ENCODE data around the gene VPS4A.

Gene VPS4A

DNA sequence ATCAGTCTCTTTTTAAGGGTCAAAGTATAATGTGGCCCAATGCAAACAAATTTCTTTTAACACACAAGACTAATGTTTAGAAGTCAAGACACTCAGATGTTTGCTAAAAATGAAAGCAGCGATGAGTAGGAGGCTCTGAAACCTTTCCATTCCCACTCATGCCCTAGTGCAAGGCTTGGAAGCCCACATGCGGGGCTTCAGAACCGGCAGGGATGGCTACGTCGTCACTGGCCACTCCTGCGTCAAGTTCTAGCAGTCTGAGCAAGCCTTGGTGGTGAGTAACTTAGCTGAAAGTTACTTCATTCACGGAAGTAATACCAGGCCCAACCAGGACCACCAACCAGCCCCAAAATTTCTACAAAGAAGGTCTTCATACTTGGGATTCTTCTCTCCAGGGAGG, 55.3 kb downstream of the VPS4A start:
- no peak for DNase-seq (ENCODE audit: low spot score)

DNA sequence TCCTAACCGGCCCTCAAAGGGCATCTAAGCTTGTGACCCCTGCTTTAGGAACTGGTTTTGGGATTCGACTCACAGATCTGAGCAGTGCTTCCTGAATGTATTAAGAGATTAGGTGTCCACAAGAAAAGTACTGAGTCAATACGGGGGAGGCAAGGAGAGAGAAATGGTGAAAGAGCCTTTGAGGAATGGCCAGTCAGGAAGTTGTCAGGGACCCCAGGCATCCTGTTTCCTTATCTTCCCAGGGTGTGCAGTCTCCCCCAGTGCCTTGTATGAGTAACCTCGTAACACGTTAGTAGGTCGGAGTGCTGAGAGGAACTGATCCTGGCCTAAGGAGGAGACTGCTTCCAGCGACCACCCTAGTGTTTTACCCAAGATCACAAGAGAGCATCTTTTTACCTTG, 56.8 kb downstream of the VPS4A start:
- no peak for DNase-seq (ENCODE audit: low spot score)

DNA sequence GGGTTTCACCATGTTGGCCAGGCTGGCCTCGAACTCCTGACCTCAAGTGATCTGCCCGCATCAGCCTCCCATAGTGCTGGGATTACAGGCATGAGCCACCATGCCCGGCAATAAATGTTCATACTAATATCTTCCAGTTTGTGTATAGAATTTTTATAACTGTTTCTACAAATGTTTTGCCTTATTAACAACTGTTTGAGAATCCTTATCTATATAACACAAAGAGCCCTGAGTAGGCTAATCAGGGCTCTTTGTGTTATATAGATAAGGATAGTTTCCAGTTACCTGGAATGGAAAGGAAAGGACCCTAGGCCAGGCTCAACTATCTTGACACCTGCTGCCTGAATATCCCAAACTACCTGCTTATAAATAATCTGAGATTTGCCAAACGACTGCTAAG, 57.7 kb downstream of the VPS4A start:
- no peak for DNase-seq (ENCODE audit: low spot score)

DNA sequence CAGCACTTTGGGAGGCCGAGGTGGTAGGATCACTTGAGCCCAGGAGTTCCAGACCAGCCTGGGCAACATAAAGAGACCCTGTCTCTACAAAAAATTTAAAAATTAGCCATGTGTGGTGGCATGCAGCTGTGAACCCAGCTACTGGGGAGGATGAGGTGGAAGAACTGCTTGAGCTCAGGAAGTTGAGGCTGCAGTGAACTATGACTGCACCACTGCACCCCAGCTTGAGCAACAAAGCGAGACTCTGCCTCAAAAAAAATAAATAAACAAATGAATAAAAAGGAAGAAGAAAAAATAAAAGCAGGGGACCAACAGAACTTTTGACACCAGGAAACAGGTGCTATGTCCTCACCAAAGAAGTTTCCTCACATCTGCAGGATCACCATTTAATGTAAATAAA, 60.4 kb downstream of the VPS4A start:
- DNase-seq (ENCODE audit: low spot score) = peak; percentile 47

DNA sequence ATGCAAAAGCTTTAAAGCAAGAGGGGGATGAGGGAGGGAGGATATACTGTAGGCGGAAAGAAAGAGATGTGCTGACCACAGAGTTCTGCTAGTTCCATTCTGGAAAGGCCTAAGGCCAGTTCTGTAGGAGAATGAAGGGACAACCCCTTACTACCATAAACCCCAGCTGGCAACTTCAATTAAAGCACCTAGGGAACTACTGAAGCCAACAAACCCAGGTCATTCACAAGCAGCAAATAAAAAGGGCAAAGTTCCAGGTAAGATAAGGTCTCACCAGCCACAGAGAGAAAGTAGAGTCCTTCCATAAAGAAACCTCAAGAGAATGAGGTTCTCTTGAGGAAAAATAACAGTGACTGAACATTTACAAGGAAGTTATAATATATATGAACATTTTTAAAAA, 61.9 kb downstream of the VPS4A start:
- DNase-seq (ENCODE audit: low spot score) = no peak

Measured in germinal center (tissue), 1 donor.